Liver (tissue), 9 donors: ENCODE results near the gene SNAPC4. TPM values are rescaled to one million over a fixed set of nuclear protein-coding genes. Genes with fewer than 3 reads are reported as not detected.

Experiments
- DNase-seq: peaks from one replicate; pipeline ENCODE4 v3.0.0-alpha.2; 2017; ENCODE audit warnings: low spot score
- H3K27ac ChIP-seq, 2 donors: one replicate each; pipeline ENCODE4 v1.7.0; 2013; ENCODE audit warnings: inconsistent platforms in 2 of 2, low read length in 2 of 2, control low read depth in 1 of 2, low read depth in 1 of 2, mild to moderate bottlenecking in 1 of 2
- H3K27me3 ChIP-seq, 4 donors: one replicate each; pipeline versions ENCODE4 v1.6.1 to v1.7.0; 2013; ENCODE audit warnings: low read length in 3 of 4, inconsistent platforms in 1 of 4, mild to moderate bottlenecking in 1 of 4, moderate library complexity in 1 of 4; ENCODE audit not compliant: control insufficient read depth in 4 of 4, insufficient read depth in 4 of 4
- H3K36me3 ChIP-seq, 4 donors: one replicate each; pipeline versions ENCODE4 v1.6.1 to v1.7.0; 2013; ENCODE audit warnings: low read length in 3 of 4, mild to moderate bottlenecking in 3 of 4, low read depth in 1 of 4, moderate library complexity in 1 of 4; ENCODE audit not compliant: control insufficient read depth in 4 of 4, insufficient read depth in 3 of 4
- H3K4me1 ChIP-seq, 4 donors: one replicate each; pipeline versions ENCODE4 v1.6.1 to v1.7.0; 2013; ENCODE audit warnings: low read length in 3 of 4, mild to moderate bottlenecking in 3 of 4, moderate library complexity in 1 of 4; ENCODE audit not compliant: control insufficient read depth in 4 of 4, insufficient read depth in 4 of 4
- H3K4me3 ChIP-seq, 3 donors: one replicate each; pipeline versions ENCODE4 v1.6.1 to v1.7.0; 2013; ENCODE audit warnings: low read length in 3 of 3, control low read depth in 1 of 3, low read depth in 1 of 3, mild to moderate bottlenecking in 1 of 3
- H3K9ac ChIP-seq, 2 donors: one replicate each; pipeline ENCODE4 v1.7.0; 2013; ENCODE audit warnings: low read length in 2 of 2, mild to moderate bottlenecking in 2 of 2, moderate library complexity in 2 of 2, control low read depth in 1 of 2, low read depth in 1 of 2
- H3K9me3 ChIP-seq, 4 donors: one replicate each; pipeline versions ENCODE4 v1.6.1 to v1.7.0; 2013; ENCODE audit warnings: low read length in 3 of 4; ENCODE audit not compliant: control insufficient read depth in 4 of 4
- EGR1 ChIP-seq, 2 donors: IDR thresholded peaks; 2 replicates each; pipeline ENCODE4 v1.6.1; 2016 to 2018; ENCODE audit warnings: antibody characterized with exemption in 2 of 2, low read depth in 2 of 2
- FOXA1 ChIP-seq: IDR thresholded peaks from 2 replicates; pipeline ENCODE4 v1.6.1; 2016; ENCODE audit warnings: antibody characterized with exemption
- HNF4G ChIP-seq: IDR thresholded peaks from 2 replicates; pipeline ENCODE4 v1.6.1; 2016; ENCODE audit warnings: antibody characterized with exemption
- NR2F2 ChIP-seq: IDR thresholded peaks from 2 replicates; pipeline ENCODE4 v1.6.1; 2016; ENCODE audit warnings: antibody characterized with exemption
- RXRA ChIP-seq, 2 donors: IDR thresholded peaks; 2 replicates each; pipeline ENCODE4 v1.6.1; 2017 to 2018; ENCODE audit warnings: antibody characterized with exemption in 2 of 2, mild to moderate bottlenecking in 1 of 2
- SP1 ChIP-seq: IDR thresholded peaks from 2 replicates; pipeline ENCODE4 v1.6.1; 2018; ENCODE audit warnings: antibody characterized with exemption, mild to moderate bottlenecking
- WGBS: extraction: QIAGEN DNeasy Blood & Tissue Kit; methylation state at CpG from one replicate; pipeline ENCODE4 v1.1.7; 2013; 5-methylcytosine and 5-hydroxymethylcytosine counted together
- polyA plus RNA-seq, 2 donors: library from polyadenylated mRNA; stranded (reverse) in 1 of 2; unstranded in 1 of 2; fragments of 200-250 nt in 1 of 2; fragments of >200 nt in 1 of 2; fragmentation: Nextera tagmentation in 1 of 2; extraction: Ambion mirVana in 1 of 2; gene quantifications; one replicate each; pipeline versions ENCODE4 v1.2.1 to v1.2.3, GENCODE V29; 2013 to 2015
- total RNA-seq, 2 donors: library from RNA; depleted of rRNA; stranded (reverse); fragments of >200 nt; gene quantifications; one replicate each; pipeline ENCODE4 v1.2.3, GENCODE V29; 2014
- TF ChIP-seq, protein P1 (sequence below): IDR thresholded peaks from 2 replicates; pipeline ENCODE4 v1.6.1; 2016; ENCODE audit warnings: antibody characterized with exemption
- TF ChIP-seq, protein P2 (sequence below): IDR thresholded peaks from 2 replicates; pipeline ENCODE4 v1.6.1; 2016; ENCODE audit warnings: antibody characterized with exemption, mild to moderate bottlenecking
- TF ChIP-seq, protein P3 (sequence below): IDR thresholded peaks from 2 replicates; pipeline ENCODE4 v1.6.1; 2016; ENCODE audit warnings: antibody characterized with exemption
- donor health status: healthy.
- donor health status: healthy.
- donor health status: healthy.
- donor health status: healthy.
- donor health status: healthy.

SNAPC4 gene
- total and polyA plus RNA-seq, 4 donors: 0.75 to 4.2 (median 3.1) TPM

DNA sequence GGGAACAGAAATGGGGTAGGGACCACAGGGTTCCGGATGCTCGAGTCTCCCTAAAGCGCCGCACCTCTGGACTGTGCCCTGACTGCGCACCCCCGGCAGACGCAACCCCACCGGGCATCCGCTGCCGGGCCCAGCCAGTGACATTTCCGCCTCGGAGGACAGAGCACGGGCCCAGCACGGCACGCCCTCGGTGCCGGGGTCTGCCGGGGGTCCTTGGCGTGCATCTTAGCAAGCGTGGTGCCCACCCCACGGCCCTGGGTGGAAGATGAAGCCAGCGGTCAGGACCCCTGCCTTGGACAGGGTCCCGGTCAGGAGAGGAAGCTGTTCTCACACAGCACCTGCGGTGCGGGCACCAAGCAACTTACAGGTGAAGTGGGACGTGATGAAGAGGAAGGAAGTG is 32.6 kb upstream of the SNAPC4 start:
- no peak for DNase-seq
- Histone ChIP-seq H3K27ac (no peak overlapping the region), H3K4me1 (peaks cover 3 to 9% (median 7%) of the 10 kb centered on the region in 4 donors), H3K9me3 (no peaks in the 10 kb centered on the region), H3K36me3 (peaks cover 9 to 23% (median 13%) of the 10 kb centered on the region in 4 donors), H3K9ac (no peak overlapping the region), H3K27me3 (no peaks in the 10 kb centered on the region), H3K4me3 (no peak overlapping the region)
- TF ChIP-seq NR2F2: no peak
- 97% methylated on average over 26 of the region's 26 CpGs for WGBS

DNA sequence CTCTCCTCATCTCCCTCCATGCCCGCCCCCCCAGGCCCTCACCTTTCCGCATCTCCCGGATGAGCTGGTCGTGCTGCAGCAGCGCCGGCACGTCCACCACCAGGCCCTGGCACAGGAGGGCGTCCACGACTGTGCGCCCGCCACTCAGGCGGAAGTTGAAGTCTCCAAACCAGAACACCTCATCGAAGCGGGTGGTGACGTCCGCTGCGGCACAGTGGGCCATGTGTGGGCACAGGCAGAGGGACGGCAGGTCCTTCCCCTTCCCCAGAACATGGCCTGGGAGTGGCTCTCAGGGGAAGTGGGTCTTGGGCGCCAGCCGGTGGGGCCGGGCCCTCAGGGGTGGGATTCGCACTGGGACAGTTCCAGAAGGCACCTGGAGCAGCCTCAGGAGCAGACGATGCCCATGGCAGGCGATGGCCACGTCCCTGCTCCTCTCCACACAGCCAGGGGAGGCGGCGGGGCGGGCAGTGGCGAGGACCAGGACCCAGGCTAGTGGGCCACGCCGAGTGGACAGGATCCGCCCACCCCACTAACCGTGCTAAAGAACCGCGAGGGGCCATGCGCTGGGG is 31.9 kb upstream of the SNAPC4 start:
- Histone ChIP-seq H3K4me1 (peaks cover 0 to 2% (median under 1%) of the 10 kb centered on the region in 4 donors), H3K36me3 (peaks cover 9 to 23% (median 13%) of the 10 kb centered on the region in 4 donors), H3K9me3 (no peaks in the 10 kb centered on the region), H3K27ac (no peak overlapping the region), H3K4me3 (no peak overlapping the region), H3K9ac (no peak overlapping the region), H3K27me3 (no peaks in the 10 kb centered on the region)
- no peak for DNase-seq
- WGBS: 95% methylated on average over 36 of the region's 36 CpGs
- TF ChIP-seq, protein P1, sequence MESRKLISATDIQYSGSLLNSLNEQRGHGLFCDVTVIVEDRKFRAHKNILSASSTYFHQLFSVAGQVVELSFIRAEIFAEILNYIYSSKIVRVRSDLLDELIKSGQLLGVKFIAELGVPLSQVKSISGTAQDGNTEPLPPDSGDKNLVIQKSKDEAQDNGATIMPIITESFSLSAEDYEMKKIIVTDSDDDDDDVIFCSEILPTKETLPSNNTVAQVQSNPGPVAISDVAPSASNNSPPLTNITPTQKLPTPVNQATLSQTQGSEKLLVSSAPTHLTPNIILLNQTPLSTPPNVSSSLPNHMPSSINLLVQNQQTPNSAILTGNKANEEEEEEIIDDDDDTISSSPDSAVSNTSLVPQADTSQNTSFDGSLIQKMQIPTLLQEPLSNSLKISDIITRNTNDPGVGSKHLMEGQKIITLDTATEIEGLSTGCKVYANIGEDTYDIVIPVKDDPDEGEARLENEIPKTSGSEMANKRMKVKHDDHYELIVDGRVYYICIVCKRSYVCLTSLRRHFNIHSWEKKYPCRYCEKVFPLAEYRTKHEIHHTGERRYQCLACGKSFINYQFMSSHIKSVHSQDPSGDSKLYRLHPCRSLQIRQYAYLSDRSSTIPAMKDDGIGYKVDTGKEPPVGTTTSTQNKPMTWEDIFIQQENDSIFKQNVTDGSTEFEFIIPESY: no peak
- TF ChIP-seq EGR1 (IDR thresholded peaks at IDR 0.05; ENCODE audit: low read depth in 2 of 2): no peak
- TF ChIP-seq NR2F2: no peak
- TF ChIP-seq, protein P2, sequence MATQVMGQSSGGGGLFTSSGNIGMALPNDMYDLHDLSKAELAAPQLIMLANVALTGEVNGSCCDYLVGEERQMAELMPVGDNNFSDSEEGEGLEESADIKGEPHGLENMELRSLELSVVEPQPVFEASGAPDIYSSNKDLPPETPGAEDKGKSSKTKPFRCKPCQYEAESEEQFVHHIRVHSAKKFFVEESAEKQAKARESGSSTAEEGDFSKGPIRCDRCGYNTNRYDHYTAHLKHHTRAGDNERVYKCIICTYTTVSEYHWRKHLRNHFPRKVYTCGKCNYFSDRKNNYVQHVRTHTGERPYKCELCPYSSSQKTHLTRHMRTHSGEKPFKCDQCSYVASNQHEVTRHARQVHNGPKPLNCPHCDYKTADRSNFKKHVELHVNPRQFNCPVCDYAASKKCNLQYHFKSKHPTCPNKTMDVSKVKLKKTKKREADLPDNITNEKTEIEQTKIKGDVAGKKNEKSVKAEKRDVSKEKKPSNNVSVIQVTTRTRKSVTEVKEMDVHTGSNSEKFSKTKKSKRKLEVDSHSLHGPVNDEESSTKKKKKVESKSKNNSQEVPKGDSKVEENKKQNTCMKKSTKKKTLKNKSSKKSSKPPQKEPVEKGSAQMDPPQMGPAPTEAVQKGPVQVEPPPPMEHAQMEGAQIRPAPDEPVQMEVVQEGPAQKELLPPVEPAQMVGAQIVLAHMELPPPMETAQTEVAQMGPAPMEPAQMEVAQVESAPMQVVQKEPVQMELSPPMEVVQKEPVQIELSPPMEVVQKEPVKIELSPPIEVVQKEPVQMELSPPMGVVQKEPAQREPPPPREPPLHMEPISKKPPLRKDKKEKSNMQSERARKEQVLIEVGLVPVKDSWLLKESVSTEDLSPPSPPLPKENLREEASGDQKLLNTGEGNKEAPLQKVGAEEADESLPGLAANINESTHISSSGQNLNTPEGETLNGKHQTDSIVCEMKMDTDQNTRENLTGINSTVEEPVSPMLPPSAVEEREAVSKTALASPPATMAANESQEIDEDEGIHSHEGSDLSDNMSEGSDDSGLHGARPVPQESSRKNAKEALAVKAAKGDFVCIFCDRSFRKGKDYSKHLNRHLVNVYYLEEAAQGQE: no peak
- TF ChIP-seq, protein P3, sequence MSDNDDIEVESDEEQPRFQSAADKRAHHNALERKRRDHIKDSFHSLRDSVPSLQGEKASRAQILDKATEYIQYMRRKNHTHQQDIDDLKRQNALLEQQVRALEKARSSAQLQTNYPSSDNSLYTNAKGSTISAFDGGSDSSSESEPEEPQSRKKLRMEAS: no peak

DNA sequence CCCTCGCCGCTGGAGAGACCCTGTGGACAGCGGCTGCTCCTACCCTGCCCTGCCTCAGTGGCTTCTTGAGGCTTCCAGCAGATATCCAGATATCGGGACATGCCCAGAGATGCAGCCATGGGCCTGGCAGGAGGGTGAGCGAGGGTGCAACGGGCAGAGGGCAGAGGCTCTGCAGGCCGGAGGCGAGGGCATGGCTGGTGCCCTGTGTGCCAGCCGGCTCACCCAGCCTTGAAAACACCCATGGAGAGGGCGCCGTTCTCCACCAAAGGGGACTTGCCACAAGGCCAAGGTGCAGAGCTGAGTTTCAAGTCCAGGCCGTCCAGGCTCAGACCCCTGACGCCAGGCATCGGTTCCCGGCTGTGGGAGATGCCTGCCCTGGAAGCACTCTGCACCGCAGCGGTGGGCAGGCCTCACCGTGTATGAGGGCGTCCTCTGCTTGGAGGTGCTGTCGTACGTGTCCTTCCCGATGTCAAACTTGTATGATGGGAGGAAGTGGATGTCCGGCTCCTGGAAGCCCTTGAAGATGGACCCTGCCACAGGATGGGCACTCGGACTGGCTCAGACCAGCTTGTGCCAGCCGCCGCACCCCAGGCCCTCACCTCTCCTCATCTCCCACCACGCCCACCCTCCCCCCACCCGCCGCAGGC is 30.7 kb upstream of the SNAPC4 start:
- Histone ChIP-seq H3K9me3 (no peaks in the 10 kb centered on the region), H3K4me1 (no peaks in the 10 kb centered on the region), H3K9ac (no peak overlapping the region), H3K27ac (no peak overlapping the region), H3K27me3 (no peaks in the 10 kb centered on the region), H3K4me3 (no peak overlapping the region), H3K36me3 (peaks cover 9 to 23% (median 13%) of the 10 kb centered on the region in 4 donors)
- WGBS: 94% methylated on average over 29 of the region's 29 CpGs
- no peak for DNase-seq
- no peak for TF ChIP-seq RXRA (IDR thresholded peaks at IDR 0.05)
- no peak for TF ChIP-seq FOXA1
- TF ChIP-seq SP1: no peak
- no peak for TF ChIP-seq HNF4G
